Type B pancreatic cell (in vitro differentiated cells): ENCODE results near the gene RSPH9. TPM values are rescaled to one million over a fixed set of nuclear protein-coding genes. Genes with fewer than 3 reads are reported as not detected.

Experiments
- DNase-seq: peaks from one replicate; pipeline ENCODE4 v3.0.0; 2021; ENCODE audit warnings: mixed read lengths; ENCODE audit not compliant: unreplicated experiment; ENCODE audit errors: extremely low spot score
- H3K27ac Mint-ChIP-seq: 2 replicates; pipeline ENCODE4 v1.8.0; 2021; ENCODE audit warnings: mild to moderate bottlenecking, mixed read lengths
- H3K27me3 Mint-ChIP-seq: 2 replicates; pipeline ENCODE4 v1.8.0; 2021; ENCODE audit warnings: mixed read lengths
- H3K36me3 Mint-ChIP-seq: 2 replicates; pipeline ENCODE4 v1.8.0; 2021; ENCODE audit warnings: mixed read lengths
- H3K4me1 Mint-ChIP-seq: one replicate; pipeline ENCODE4 v1.8.0; 2021; ENCODE audit warnings: mixed read lengths; ENCODE audit not compliant: unreplicated experiment
- H3K4me3 Mint-ChIP-seq: 2 replicates; pipeline ENCODE4 v1.8.0; 2021; ENCODE audit warnings: mild to moderate bottlenecking, mixed read lengths
- H3K9me3 Mint-ChIP-seq: 2 replicates; pipeline ENCODE4 v1.8.0; 2021; ENCODE audit warnings: mixed read lengths
- CTCF ChIP-seq: fragments of 200-600 bp; sonication (generic); conservative IDR thresholded peaks from 2 replicates; pipeline ENCODE4 v1.5.0; 2021; ENCODE audit warnings: antibody characterized with exemption, mild to moderate bottlenecking
- total RNA-seq: library from RNA; stranded (reverse); gene quantifications from 2 replicates; pipeline ENCODE4 v1.2.1, GENCODE V29; 2021; ENCODE audit warnings: low replicate concordance

RSPH9 gene
- total RNA-seq, 1 donor from 2014 or later = 0.53 TPM

GRCh38 chr6:43674921-43675320 is 30.1 kb downstream of the RSPH9 start:
- Mint-ChIP-seq H3K27ac (no peak overlapping the region), H3K36me3 (peaks cover 19% of the 10 kb centered on the region), H3K4me1 (peaks cover 11% of the 10 kb centered on the region), H3K27me3 (no peaks in the 10 kb centered on the region), H3K4me3 (no peak overlapping the region), H3K9me3 (no peaks in the 10 kb centered on the region)
- TF ChIP-seq CTCF = no peak
- no peak for DNase-seq

GRCh38 chr6:43676962-43677606 is 32.2 kb downstream of the RSPH9 start:
- Mint-ChIP-seq H3K27me3 (no peaks in the 10 kb centered on the region), H3K27ac (no peak overlapping the region)

GRCh38 chr6:43677759-43678158 is 32.9 kb downstream of the RSPH9 start:
- Mint-ChIP-seq H3K4me1 (peaks cover 24% of the 10 kb centered on the region), H3K9me3 (no peaks in the 10 kb centered on the region), H3K27ac (no peak overlapping the region), H3K36me3 (peaks cover 23% of the 10 kb centered on the region), H3K27me3 (no peaks in the 10 kb centered on the region), H3K4me3 (no peak overlapping the region)
- DNase-seq = no peak
- no peak for TF ChIP-seq CTCF

More at GRCh38 chr6:43676962-43677606, 32.2 kb downstream of the RSPH9 start:
- Mint-ChIP-seq H3K36me3 (peaks cover 23% of the 10 kb centered on the region), H3K4me3 (no peak overlapping the region), H3K4me1 (peaks cover 19% of the 10 kb centered on the region), H3K9me3 (no peaks in the 10 kb centered on the region)
- no peak for DNase-seq
- TF ChIP-seq CTCF = no peak

- Mint-ChIP-seq H3K4me3 (no peak overlapping the region), H3K36me3 (peaks cover 26% of the 10 kb centered on the region), H3K27ac (no peak overlapping the region), H3K9me3 (no peaks in the 10 kb centered on the region), H3K27me3 (no peaks in the 10 kb centered on the region), H3K4me1 (peaks cover 30% of the 10 kb centered on the region)
- no peak for DNase-seq
- TF ChIP-seq CTCF = no peak
Observed at GRCh38 chr6:43678341-43678740, 33.5 kb downstream of the RSPH9 start.

GRCh38 chr6:43679057-43679456 is 34.2 kb downstream of the RSPH9 start:
- DNase-seq = no peak
- H3K36me3 Mint-ChIP-seq = peaks cover 26% of the 10 kb centered on the region
- H3K27ac Mint-ChIP-seq = no peak overlapping the region
- H3K4me1 Mint-ChIP-seq = peaks cover 37% of the 10 kb centered on the region
- no peaks in the 10 kb centered on the region for H3K27me3 Mint-ChIP-seq
- H3K9me3 Mint-ChIP-seq = no peaks in the 10 kb centered on the region
- no peak for TF ChIP-seq CTCF
- H3K4me3 Mint-ChIP-seq = no peak overlapping the region
